GM13977 (cell line): ENCODE measurements around the gene TAF10.
A peak's percentile ranks its signal among the peaks of the same experiment; 100 is the strongest.

Source experiments
- DNase-seq: peaks from one replicate; pipeline ENCODE4 v3.0.0; 2012; ENCODE audit warnings: low spot score
- CTCF ChIP-seq: IDR thresholded peaks from 2 replicates; pipeline ENCODE4 v1.5.1; 2012; ENCODE audit warnings: mild to moderate bottlenecking, control low read depth; ENCODE audit not compliant: insufficient read depth; ENCODE audit errors: extremely low read depth, missing control alignments
- in situ Hi-C: fragments of 300-500 bp; cut with MboI; formaldehyde crosslinking; loops from one replicate; pipeline ENCODE4 v1.12.0; 2022; ENCODE audit warnings: low sequenced_read_pairs, low pct_unique_long_range_greater_than_20kb, mixed read lengths, inconsistent platforms; ENCODE audit not compliant: unreplicated experiment

Gene TAF10

GRCh38 chr11:6630632-6631291 lies 18.7 kb upstream of the TAF10 start:
- in situ Hi-C loops: no loop called here
- TF ChIP-seq CTCF: no peak
- no peak for DNase-seq

GRCh38 chr11:6629892-6630631 lies 18.0 kb upstream of the TAF10 start:
- in situ Hi-C loops: no loop called here
- TF ChIP-seq CTCF: no peak
- DNase-seq: no peak

DNA sequence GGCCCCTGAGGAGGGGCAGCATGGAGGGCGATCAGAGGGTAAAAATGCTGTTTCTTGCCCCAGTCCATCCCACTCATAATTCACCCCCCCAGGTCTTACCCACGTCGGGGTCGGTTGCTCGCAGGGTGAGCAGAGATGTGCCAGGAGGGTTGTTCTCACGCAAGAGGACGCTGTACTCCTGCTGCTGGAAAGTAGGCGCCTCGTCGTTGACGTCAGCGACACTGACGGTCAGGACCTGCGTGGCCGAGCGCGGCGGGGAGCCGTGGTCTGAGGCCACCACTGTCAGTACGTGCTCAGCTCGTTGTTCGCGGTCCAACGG lies 17.5 kb upstream of the TAF10 start:
- no peak for TF ChIP-seq CTCF
- DNase-seq: no peak
- in situ Hi-C loops: no loop called here

DNA sequence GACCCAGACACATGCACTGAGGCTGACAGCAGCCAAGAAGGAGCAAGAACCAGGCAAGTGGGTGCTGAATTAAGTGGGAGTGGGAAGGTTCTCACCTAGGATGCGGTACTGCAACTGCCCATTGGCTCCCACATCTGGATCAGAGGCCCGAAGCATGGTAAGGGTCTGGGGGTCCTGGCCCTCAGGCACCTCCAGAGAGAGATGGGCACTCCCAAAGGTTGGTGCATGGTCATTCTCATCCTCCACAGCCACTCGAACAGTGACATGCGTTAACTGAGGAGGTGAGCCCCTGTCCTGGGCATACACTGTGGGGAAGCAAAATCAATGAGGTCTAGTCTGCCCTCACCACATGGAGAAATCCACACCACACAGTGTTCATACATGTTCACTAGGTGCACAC lies 16.5 kb upstream of the TAF10 start:
- in situ Hi-C loops: no loop called here
- TF ChIP-seq CTCF: no peak
- DNase-seq: no peak

DNA sequence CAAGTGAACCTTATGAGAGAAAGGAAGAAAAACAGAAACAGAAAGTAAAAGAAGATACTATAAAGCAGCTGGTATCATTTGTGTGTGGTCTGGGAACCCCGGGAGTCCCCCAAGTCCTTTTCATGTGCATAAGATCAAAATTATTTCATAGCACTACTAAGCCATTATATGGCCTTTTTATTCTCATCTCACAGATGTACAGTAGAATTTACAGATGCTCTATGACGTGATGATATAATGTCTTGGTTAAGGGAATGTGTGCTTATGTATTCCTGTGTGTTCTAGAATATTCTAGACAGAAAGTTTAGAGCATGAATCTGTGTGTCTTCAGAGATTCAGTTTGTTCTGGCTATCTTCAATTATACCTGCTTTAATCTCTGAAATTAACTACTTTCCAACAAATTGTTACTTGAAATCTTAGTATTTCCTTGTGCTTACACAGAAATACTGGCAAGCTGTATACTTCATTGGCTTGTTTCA lies 15.8 kb upstream of the TAF10 start:
- in situ Hi-C loops: no loop called here
- DNase-seq: peak; percentile 86
- no peak for TF ChIP-seq CTCF

- TF ChIP-seq CTCF: no peak
- in situ Hi-C loops: no loop called here
- DNase-seq: no peak
These were observed 15.2 kb upstream of the TAF10 start for GRCh38 chr11:6626971-6627761.
